HG03095 (cell line): Measurements from ENCODE around the gene ZNF597.

Source experiments
- ATAC-seq: cut with Tn5 transposase; IDR thresholded peaks from one replicate; pipeline ENCODE4 v1.9.1; 2021; ENCODE audit warnings: moderate library complexity; ENCODE audit not compliant: unreplicated experiment

Gene ZNF597

DNA sequence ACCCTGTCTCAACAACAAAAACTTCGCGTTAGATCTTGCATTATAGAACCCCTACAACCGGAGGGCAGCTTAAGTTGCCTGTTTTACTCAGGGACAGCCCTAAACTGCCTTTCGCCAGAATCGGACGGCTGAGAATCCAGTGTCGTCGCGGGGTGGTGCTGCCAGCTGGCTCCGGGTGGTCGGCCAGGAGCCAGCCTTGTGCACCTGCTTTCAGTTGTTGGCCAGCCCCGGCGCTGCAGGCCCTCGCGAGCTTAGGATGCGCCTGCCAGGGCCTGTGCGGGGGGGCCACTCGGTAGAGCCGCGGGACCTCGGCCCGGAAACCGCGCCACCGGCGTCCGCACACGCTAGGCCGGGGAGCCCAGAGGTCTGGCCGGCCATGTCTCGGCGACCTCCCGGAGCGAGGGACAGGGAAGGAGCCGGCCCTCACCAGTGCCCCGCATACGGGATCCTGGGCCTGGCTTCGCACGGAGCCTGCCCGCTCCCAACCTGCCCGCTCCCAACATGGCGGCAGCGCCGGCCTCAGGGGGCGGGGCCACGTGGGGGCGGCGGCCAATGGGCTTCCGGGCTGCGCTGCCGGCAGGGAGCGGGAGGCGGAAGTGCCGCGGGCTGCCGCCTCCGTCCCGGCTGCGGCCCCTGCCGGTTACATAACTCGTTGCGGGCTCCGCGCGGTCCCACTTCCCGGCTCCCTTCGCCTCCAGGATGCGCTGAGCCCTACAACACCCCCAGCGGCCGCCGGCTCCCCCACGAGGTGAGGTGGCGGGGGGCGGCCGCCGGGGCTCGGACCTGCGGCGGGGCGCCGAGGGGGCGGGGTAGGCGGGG, 14.3 kb upstream of the ZNF597 start:
- peak; percentile 71 for ATAC-seq

DNA sequence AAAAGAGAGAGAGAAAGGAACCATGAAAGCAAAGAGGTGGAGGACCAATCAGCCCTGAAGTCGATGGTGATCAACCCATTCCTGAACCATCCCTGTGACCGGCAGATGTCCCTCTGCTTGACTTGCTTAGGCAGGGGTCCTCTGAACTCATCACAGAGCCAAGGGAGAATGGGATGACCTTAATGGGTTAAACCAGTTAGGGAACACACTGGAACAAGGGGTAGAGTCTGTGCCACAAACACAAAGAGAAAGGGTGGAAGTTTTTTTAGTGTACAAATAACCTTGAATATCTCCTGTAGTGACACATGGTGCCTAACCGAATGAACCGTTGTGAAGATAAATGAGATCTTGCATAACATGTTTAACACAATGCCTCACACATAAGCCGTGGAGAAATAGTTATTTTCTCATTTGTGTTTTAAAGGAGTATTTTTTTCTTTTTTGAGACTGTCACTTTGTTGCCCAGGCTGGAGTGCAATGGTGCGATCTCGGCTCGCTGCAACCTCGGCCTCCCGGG, 11.4 kb upstream of the ZNF597 start:
- no peak for ATAC-seq

DNA sequence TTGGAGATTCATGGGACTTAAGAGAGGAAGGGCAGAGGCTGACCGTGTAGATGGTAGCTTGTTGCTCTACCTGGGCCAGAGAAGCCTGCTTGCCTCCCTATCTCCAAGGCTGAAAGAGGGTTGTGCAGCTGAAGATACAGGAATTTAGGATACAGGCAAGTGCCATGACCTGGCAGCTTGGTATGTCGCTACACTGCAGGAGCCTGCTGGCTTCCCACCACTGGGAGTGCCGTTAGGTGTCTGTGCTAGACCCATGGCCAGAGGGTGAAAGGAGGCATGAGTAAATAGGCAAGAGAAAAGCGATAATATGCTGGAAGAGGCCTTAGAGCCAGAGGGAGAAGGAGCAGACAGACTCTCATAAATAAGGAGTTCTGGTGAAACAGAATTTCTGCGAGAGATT, 10.8 kb upstream of the ZNF597 start:
- no peak for ATAC-seq

DNA sequence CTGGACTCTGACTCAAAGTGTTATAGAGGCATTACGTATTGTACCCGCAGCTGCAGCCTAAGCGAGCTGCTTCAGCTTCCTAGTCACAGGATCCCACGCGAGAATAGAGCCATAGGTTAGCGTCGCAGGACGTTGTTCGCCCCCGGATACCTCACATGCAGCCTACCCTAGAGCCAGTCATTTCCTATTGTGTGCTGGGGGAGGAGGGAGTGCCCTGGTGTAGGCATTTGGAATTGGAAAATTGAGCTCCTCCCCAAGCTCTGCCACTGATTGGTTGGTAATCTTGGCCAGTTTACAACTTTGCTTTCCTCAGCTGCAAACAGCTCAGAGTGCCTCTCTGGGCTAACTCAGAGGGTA, 706 bp upstream of the ZNF597 start:
- peak; percentile 17 for ATAC-seq

DNA sequence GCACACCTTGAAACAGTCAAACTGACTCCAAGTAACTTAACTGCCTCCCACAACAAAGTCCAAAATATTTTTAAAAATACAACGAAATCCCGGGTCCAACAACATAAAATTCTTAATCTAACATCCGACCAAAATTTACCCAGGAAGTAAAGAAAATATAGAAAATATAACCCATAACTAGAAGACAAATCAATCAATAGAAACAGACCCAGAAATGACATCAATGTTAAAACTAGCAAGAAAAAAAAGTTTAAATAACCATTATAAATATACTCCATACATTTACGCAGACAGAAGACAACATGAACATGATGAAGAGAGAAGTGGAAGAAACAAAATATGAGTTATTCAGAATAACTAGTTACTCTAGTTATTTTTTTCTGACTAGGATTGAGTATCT, 3.7 kb downstream of the ZNF597 start:
- no peak for ATAC-seq

DNA sequence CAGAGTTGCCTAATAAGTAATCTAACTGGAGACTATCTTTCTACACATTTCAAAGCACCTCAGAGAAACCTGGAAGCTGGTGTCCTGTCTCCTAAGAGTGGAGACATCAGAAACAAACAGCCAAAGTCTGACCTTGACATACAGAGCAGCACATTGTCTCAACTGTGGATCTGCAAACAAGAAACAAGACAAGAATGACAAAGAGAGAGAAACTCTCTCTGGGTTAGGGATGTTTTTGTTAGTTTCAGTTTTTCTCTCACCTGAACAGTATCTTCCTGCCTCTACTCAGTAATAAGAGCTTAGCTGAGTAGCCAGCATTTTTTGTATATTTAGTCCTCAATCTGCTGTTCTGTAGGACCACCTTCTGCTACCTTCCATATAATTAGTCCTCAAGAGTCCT, 8.9 kb downstream of the ZNF597 start:
- ATAC-seq: no peak

DNA sequence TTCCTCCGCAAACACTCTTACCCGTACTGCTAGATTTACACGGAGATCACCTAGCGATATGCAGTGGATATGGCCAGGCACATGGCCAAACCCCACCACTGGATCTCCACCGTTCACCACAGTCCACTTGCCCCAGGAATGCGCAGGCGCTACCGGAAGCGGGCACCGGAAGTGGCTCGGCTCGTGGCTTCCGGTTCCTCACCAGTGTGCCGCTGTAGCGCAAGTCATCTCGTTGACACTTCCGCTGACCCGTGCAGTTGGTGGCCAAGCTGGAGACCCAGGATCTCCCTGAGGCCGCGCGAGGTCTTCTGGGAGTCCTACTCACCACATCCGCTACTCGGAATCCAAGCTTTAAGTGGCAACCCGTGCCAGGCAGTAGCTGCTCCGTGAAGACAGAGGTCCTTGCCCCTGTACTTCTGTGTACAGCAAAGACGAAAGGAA, 11.5 kb downstream of the ZNF597 start:
- ATAC-seq: no peak

DNA sequence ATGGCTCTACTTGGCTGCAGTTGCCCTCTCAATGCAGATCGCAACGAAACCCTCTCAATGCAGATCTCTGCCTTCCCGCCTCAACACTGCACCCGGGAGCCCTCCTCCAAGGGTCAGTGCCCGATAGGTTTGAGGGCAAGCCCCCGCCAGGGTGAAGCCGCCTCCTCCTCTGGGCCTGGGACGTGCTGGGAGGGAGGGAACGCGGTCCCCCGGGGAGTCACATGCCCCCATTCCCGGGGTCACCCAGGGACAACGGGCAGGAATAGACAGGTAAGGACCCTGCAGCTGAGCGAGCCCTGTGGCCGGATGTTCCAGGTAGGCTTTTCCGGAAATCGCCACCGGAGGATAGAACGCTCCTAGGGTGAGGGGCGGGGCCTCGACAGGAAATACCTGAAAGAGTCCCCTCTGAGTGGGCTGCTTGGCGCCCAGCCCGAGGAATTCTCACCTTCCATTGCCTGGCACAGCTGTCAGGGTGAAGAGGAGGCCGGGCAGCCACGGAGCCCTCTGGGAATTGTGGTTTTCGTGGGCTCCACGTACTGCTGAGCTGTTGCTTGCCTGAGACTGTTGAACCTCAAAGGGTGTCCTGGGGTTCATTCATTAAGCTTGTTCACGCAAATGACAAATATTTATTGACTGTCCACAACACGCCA, 29.4 kb downstream of the ZNF597 start:
- no peak for ATAC-seq

DNA sequence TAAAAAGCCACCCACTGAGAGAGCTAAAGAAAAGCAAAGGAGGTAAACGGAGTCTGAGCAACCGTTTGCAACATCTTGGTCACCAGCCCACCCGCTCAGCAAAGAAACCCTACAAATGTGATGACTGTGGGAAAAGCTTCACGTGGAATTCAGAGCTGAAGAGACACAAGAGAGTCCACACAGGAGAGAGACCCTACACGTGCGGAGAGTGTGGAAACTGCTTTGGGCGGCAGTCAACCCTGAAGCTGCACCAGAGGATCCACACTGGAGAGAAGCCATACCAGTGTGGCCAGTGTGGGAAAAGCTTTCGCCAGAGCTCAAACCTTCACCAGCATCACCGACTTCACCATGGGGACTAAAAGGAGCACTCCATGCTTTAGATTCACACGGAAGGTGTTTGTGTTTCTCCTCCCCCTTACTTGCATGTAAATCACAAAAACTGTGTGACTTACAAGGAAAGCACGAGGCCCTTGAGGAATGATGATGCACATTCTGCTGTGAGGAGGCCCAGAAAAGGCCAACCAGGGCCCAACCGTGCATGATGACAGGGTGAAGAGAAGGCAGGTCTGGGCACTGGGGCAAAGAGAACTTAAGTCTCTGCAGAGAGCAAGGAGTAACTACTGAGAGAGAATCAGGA, 34.6 kb downstream of the ZNF597 start:
- ATAC-seq: no peak

DNA sequence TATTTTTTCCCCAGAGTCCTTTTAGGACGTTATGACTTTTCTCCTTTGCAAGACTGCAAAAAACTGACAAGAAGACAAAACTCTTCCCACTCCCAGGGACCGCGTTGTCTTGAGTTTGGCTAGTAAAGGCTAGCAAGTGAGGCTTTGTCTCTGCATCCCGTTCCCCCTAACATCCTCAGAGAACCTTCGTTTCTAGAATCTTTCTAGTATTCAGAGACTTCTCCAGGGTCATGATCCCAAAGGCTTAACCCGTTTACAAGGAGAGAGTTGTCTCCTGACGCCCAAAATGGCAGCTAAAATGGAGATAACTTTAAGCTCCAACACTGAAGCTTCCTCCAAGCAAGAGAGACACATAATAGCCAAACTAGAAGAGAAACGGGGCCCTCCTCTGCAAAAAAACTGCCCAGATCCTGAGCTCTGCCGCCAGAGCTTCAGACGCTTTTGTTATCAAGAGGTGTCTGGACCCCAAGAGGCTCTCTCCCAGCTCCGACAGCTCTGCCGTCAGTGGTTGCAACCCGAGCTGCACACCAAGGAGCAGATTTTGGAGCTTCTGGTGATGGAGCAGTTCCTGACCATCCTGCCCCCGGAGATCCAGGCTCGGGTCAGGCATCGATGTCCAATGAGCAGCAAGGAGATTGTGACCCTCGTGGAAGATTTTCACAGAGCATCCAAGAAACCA, 41.4 kb downstream of the ZNF597 start:
- no peak for ATAC-seq

DNA sequence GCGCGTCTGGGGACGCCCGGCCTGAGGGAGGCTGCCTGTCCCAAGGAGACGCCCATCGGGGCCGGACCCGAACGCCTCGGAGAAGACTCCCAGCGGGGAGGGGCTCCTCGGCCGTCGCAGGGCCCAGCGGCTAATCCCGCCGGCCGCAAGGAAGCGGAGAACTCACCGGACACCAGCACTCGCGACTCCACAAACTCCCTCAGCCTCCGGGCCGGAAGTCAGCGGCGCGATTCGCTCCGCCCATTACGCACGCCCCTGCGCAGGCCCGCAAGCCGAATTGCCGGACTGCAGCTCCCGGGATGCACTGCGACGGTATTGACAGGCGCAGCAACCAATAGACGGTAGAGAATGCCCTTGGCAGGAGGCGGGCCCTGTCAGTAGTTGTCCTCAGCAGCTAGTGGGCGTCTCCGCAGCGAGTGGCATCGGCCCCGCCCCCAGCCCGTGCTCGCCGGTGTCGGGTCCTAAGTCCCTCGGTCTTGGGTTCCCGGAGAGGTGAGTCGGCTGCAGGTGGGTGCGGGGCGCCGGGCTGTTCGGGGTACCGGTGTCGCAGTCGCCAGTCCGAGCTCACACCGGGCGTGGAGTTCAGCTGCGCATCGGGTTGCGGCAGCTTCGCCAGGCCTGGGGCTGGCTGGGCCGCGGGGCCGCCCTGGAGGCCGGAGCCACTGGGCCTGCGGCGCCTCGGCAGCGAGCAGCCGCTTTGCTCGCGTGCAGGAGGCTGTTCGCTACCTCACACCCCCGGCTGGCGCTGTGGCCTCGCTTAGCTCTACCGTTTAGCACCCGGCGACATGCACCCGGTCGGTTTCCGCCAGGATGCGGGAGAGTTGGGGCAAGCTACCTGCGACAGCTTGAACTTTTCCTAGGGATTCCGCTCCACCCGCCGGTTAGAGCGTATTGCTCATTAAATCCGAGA, 42.3 kb downstream of the ZNF597 start, which contains the start of the genes ZNF174 and ZSCAN32:
Gene ZNF174 (plus strand): TSS at position 437 of the 910 bp plus-strand sequence. CDS start 790 bp downstream, outside the sequence.
Gene ZSCAN32 (minus strand): TSS at position 226 of the 910 bp plus-strand sequence. CDS start 3,447 bp downstream, outside the sequence.
- peak; percentile 95 for ATAC-seq

DNA sequence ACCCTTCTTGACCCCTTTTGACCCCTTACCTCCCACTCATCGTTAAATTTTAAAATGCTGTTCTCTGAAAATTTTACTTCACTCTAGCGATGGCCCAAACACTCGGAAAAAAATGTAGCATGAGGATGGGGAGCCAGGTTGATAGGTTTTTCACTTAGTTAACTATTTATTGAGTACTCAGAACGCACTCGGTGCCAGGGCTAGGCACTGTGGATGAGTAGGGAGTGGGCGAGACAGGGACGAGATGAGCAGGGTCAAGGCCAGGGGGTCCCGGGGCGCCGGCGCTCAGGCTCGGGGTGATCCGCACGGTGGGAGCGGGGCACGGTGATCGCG, 42.9 kb downstream of the ZNF597 start:
- no peak for ATAC-seq

DNA sequence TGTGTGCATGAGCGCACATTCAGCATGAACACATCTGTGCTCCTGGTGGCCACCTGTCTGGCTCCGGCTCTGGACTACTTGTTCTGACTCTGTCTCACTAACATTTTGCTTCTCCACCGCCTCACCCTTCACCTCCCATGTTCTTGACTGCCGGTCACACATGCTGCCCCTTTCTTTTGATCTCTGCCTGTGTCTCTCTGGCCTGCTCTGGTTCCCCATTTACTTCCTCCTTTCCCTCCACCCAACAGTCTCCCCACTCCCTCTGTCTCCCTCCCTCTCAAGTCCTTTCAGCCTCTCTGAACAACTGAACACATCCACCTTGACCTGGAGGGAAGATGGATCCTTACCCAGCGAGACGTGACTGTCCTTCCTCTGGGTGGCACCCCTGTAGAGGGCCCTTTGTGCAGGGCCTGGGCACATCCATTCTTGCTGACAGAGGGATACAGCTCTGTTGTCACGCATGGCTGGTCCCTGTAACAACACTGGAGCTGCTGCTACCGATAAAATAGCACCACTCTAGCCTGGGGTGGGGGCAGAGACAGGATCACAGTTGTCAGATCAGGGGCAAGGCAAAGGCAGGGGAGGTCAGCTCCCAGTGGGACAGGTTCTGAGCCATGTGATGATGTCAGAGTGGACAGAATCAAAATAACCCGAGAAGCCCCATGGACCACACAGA, 53.5 kb downstream of the ZNF597 start:
- no peak for ATAC-seq

DNA sequence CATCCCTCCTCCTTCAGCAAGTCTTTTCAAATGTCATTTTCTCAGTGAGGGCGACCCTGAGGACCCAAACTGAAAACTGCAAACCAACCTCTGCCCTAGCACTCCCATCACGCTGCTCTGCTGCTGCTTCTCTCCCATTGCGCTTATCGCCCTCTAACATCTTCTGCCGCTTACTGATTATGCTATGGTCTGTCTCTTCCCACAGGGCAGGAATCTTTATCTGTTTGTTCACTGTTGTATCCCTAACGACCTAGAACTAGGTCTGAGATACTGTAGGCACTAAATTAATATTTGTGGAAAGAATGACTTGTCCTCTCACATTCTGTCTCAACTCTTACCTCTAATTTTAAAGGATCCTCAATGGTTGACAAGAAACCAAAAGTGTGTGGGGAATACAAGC, 55.0 kb downstream of the ZNF597 start:
- no peak for ATAC-seq

DNA sequence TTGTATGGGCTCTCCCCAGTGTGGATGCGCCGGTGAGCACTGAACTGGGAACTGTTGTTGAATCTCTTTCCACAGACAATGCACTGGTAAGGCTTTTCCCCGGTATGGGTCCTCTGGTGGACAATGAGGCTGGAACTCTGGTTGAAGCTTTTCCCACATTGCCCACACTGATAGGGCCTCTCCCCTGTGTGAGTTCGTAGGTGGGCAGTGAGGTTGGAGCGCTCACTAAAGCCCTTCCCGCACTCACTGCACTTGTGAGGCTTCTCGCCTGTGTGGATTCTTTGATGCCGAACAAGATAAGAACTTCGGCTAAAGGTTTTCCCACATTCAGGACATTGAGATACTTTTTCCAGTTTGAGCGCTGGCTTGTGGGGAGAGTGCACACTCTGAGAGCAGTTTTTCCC, 60.3 kb downstream of the ZNF597 start:
- ATAC-seq: no peak
